Measurements from ENCODE around the gene ACTN1.

Gene ACTN1

DNA sequence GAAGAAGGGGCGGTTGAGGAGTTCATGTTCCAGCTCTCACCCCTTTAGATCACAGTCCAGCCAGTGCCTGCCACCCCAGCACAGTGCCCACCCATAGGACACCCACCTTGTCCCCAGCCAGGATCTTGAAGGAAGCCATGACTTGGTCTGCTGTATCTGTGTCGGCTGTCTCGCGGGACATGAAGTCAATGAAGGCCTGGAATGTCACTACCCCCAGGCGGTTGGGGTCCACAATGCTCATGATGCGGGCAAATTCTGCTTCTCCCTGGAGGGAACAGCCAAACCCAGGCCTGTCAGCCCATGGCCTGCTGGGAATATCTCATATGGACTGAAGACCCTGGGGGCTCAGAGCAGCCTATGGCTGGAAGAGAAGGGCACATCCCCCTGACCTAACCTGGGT is 102.1 kb downstream of the ACTN1 start:
- WGBS: 96% methylated on average over 6 of the region's 6 CpGs
- no peak overlapping the region for H3K9ac ChIP-seq (ENCODE audit: low read length)
- no peaks in the 10 kb centered on the region for H3K27me3 ChIP-seq (ENCODE audit: control insufficient read depth in 1 of 2, insufficient read depth in 1 of 2, low read length in 2 of 2)
- no peak overlapping the region for H2BK15ac ChIP-seq (ENCODE audit: low read depth, poor library complexity, severe bottlenecking)
- H2BK12ac ChIP-seq (ENCODE audit: low read length in 2 of 2): no peak overlapping the region
- H3K79me1 ChIP-seq (replicated peaks; ENCODE audit: low read length, poor library complexity, severe bottlenecking): peaks cover 45% of the 10 kb centered on the region
- no peak overlapping the region for H4K91ac ChIP-seq (ENCODE audit: low read length)
- H2BK5ac ChIP-seq (ENCODE audit: low read depth, low read length, poor library complexity, severe bottlenecking): no peak overlapping the region
- H3K18ac ChIP-seq (ENCODE audit: low read depth in 1 of 2, low read length in 2 of 2): no peak overlapping the region
- peaks cover 3% of the 10 kb centered on the region for H3K4me1 ChIP-seq (ENCODE audit: control insufficient read depth, insufficient read depth, low read depth, low read length)
- H4K8ac ChIP-seq (ENCODE audit: low read length): no peak overlapping the region
- no peak overlapping the region for H2AK5ac ChIP-seq (ENCODE audit: low read length, severe bottlenecking)
- no peaks in the 10 kb centered on the region for H3K9me3 ChIP-seq (ENCODE audit: control insufficient read depth, low read length)
- H3K27ac ChIP-seq (ENCODE audit: low read length, poor library complexity, severe bottlenecking): no peak overlapping the region
- H3K14ac ChIP-seq (ENCODE audit: low read length in 2 of 2): no peak overlapping the region
- no peak overlapping the region for H3K4me3 ChIP-seq (ENCODE audit: insufficient read depth in 1 of 2, low read depth in 1 of 2, low read length in 2 of 2)
- DNase-seq: no peak
- H3K4ac ChIP-seq (ENCODE audit: low read depth in 1 of 2, low read length in 2 of 2): no peak overlapping the region
- H3K23ac ChIP-seq (ENCODE audit: low read length in 2 of 2): no peak overlapping the region
- no peak overlapping the region for H2BK120ac ChIP-seq (ENCODE audit: low read depth, low read length)
- H2AFZ ChIP-seq (ENCODE audit: low read depth, low read length): no peak overlapping the region
- peaks cover 89 to 96% of the 10 kb centered on the region in 2 experiments for H3K36me3 ChIP-seq (ENCODE audit: control insufficient read depth in 1 of 2, insufficient read depth in 2 of 2, low read depth in 1 of 2, low read length in 2 of 2)
- H3K4me2 ChIP-seq (ENCODE audit: low read length, poor library complexity, severe bottlenecking): no peak overlapping the region

- Histone ChIP-seq H4K8ac (ENCODE audit: low read length) (no peak overlapping the region), H3K4me1 (ENCODE audit: control insufficient read depth, insufficient read depth, low read depth, low read length) (peaks cover 5% of the 10 kb centered on the region), H3K27me3 (ENCODE audit: control insufficient read depth in 1 of 2, insufficient read depth in 1 of 2, low read length in 2 of 2) (no peaks in the 10 kb centered on the region), H2BK5ac (ENCODE audit: low read depth, low read length, poor library complexity, severe bottlenecking) (peak overlapping the region; percentile 33), H3K9me3 (ENCODE audit: control insufficient read depth, low read length) (no peaks in the 10 kb centered on the region), H3K18ac (ENCODE audit: low read depth in 1 of 2, low read length in 2 of 2) (no peak overlapping the region), H4K91ac (ENCODE audit: low read length) (peak overlapping the region; percentile 16), H3K14ac (ENCODE audit: low read length in 2 of 2) (no peak overlapping the region), H3K4me3 (ENCODE audit: insufficient read depth in 1 of 2, low read depth in 1 of 2, low read length in 2 of 2) (no peak overlapping the region), H3K27ac (ENCODE audit: low read length, poor library complexity, severe bottlenecking) (no peak overlapping the region), H2BK15ac (ENCODE audit: low read depth, poor library complexity, severe bottlenecking) (no peak overlapping the region), H3K36me3 (ENCODE audit: control insufficient read depth in 1 of 2, insufficient read depth in 2 of 2, low read depth in 1 of 2, low read length in 2 of 2) (peaks cover 80 to 89% of the 10 kb centered on the region in 2 experiments), H2BK120ac (ENCODE audit: low read depth, low read length) (no peak overlapping the region), H2AFZ (ENCODE audit: low read depth, low read length) (no peak overlapping the region), H2AK5ac (ENCODE audit: low read length, severe bottlenecking) (no peak overlapping the region), H3K79me1 (replicated peaks; ENCODE audit: low read length, poor library complexity, severe bottlenecking) (peaks cover 36% of the 10 kb centered on the region), H3K23ac (ENCODE audit: low read length in 2 of 2) (no peak overlapping the region), H3K4me2 (ENCODE audit: low read length, poor library complexity, severe bottlenecking) (no peak overlapping the region), H3K4ac (ENCODE audit: low read depth in 1 of 2, low read length in 2 of 2) (no peak overlapping the region), H3K9ac (ENCODE audit: low read length) (no peak overlapping the region), H2BK12ac (ENCODE audit: low read length in 2 of 2) (peak overlapping the region in 1 of 2 experiments; percentile 64)
- 98% methylated on average over 33 of the region's 37 CpGs for WGBS
- DNase-seq: no peak
Observed at GRCh38 chr14:68874746-68875155, 104.4 kb downstream of the ACTN1 start.

- Histone ChIP-seq H3K23ac (ENCODE audit: low read length in 2 of 2) (no peak overlapping the region), H3K14ac (ENCODE audit: low read length in 2 of 2) (no peak overlapping the region), H4K91ac (ENCODE audit: low read length) (no peak overlapping the region), H2BK15ac (ENCODE audit: low read depth, poor library complexity, severe bottlenecking) (no peak overlapping the region), H3K4me1 (ENCODE audit: control insufficient read depth, insufficient read depth, low read depth, low read length) (peaks cover 5% of the 10 kb centered on the region), H3K27me3 (ENCODE audit: control insufficient read depth in 1 of 2, insufficient read depth in 1 of 2, low read length in 2 of 2) (no peaks in the 10 kb centered on the region), H2AK5ac (ENCODE audit: low read length, severe bottlenecking) (no peak overlapping the region), H4K8ac (ENCODE audit: low read length) (no peak overlapping the region), H3K18ac (ENCODE audit: low read depth in 1 of 2, low read length in 2 of 2) (no peak overlapping the region), H2AFZ (ENCODE audit: low read depth, low read length) (no peak overlapping the region), H3K9ac (ENCODE audit: low read length) (no peak overlapping the region), H2BK120ac (ENCODE audit: low read depth, low read length) (no peak overlapping the region), H3K9me3 (ENCODE audit: control insufficient read depth, low read length) (no peaks in the 10 kb centered on the region), H3K4me2 (ENCODE audit: low read length, poor library complexity, severe bottlenecking) (no peak overlapping the region), H2BK5ac (ENCODE audit: low read depth, low read length, poor library complexity, severe bottlenecking) (no peak overlapping the region), H3K4ac (ENCODE audit: low read depth in 1 of 2, low read length in 2 of 2) (no peak overlapping the region), H3K36me3 (ENCODE audit: control insufficient read depth in 1 of 2, insufficient read depth in 2 of 2, low read depth in 1 of 2, low read length in 2 of 2) (peaks cover 66 to 78% of the 10 kb centered on the region in 2 experiments), H3K4me3 (ENCODE audit: insufficient read depth in 1 of 2, low read depth in 1 of 2, low read length in 2 of 2) (no peak overlapping the region), H3K27ac (ENCODE audit: low read length, poor library complexity, severe bottlenecking) (no peak overlapping the region), H3K79me1 (replicated peaks; ENCODE audit: low read length, poor library complexity, severe bottlenecking) (peaks cover 30% of the 10 kb centered on the region), H2BK12ac (ENCODE audit: low read length in 2 of 2) (no peak overlapping the region)
- WGBS: 90% methylated on average over 5 of the region's 5 CpGs
- DNase-seq: no peak
Observed at GRCh38 chr14:68873376-68873775, 105.7 kb downstream of the ACTN1 start.

- no peak overlapping the region for H3K4ac ChIP-seq (ENCODE audit: low read depth in 1 of 2, low read length in 2 of 2)
- no peak overlapping the region for H3K23ac ChIP-seq (ENCODE audit: low read length in 2 of 2)
- H2BK5ac ChIP-seq (ENCODE audit: low read depth, low read length, poor library complexity, severe bottlenecking): no peak overlapping the region
- no peaks in the 10 kb centered on the region for H3K27me3 ChIP-seq (ENCODE audit: control insufficient read depth in 1 of 2, insufficient read depth in 1 of 2, low read length in 2 of 2)
- no peak overlapping the region for H2BK12ac ChIP-seq (ENCODE audit: low read length in 2 of 2)
- DNase-seq: no peak
- H2AFZ ChIP-seq (ENCODE audit: low read depth, low read length): no peak overlapping the region
- no peak overlapping the region for H4K8ac ChIP-seq (ENCODE audit: low read length)
- peaks cover 5% of the 10 kb centered on the region for H3K4me1 ChIP-seq (ENCODE audit: control insufficient read depth, insufficient read depth, low read depth, low read length)
- H2BK15ac ChIP-seq (ENCODE audit: low read depth, poor library complexity, severe bottlenecking): no peak overlapping the region
- H4K91ac ChIP-seq (ENCODE audit: low read length): no peak overlapping the region
- H3K27ac ChIP-seq (ENCODE audit: low read length, poor library complexity, severe bottlenecking): no peak overlapping the region
- 70% methylated on average over 2 of the region's 2 CpGs for WGBS
- H3K36me3 ChIP-seq (ENCODE audit: control insufficient read depth in 1 of 2, insufficient read depth in 2 of 2, low read depth in 1 of 2, low read length in 2 of 2): peaks cover 49 to 59% of the 10 kb centered on the region in 2 experiments
- no peaks in the 10 kb centered on the region for H3K9me3 ChIP-seq (ENCODE audit: control insufficient read depth, low read length)
- H2BK120ac ChIP-seq (ENCODE audit: low read depth, low read length): no peak overlapping the region
- H3K9ac ChIP-seq (ENCODE audit: low read length): no peak overlapping the region
- no peak overlapping the region for H3K4me3 ChIP-seq (ENCODE audit: insufficient read depth in 1 of 2, low read depth in 1 of 2, low read length in 2 of 2)
- H2AK5ac ChIP-seq (ENCODE audit: low read length, severe bottlenecking): no peak overlapping the region
- H3K14ac ChIP-seq (ENCODE audit: low read length in 2 of 2): no peak overlapping the region
- peaks cover 25% of the 10 kb centered on the region for H3K79me1 ChIP-seq (replicated peaks; ENCODE audit: low read length, poor library complexity, severe bottlenecking)
- H3K4me2 ChIP-seq (ENCODE audit: low read length, poor library complexity, severe bottlenecking): no peak overlapping the region
- H3K18ac ChIP-seq (ENCODE audit: low read depth in 1 of 2, low read length in 2 of 2): peak overlapping the region in 1 of 2 experiments; percentile 34
Observed at GRCh38 chr14:68871392-68871791, 107.7 kb downstream of the ACTN1 start.
